ENCODE data around the gene ZNF84. TPM values are rescaled to one million over a fixed set of nuclear protein-coding genes. Genes with fewer than 3 reads are reported as not detected.

The ZNF84 gene
- total and polyA plus RNA-seq, 12 donors: 4.6 to 23.0 (median 16.8) TPM

DNA sequence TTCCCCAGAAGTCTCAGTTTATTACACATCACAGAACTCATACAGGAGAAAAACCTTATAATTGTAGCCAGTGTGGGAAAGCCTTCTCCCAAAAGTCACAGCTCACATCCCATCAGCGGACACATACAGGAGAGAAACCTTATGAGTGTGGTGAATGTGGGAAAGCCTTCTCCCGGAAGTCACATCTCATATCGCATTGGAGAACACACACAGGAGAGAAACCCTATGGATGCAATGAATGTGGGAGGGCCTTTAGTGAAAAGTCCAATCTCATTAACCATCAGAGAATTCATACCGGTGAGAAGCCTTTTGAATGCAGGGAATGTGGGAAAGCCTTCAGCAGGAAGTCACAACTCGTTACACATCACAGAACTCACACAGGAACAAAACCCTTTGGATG lies 20.1 kb downstream of the ZNF84 start:
- Histone ChIP-seq H3K4me1 (no peaks in the 10 kb centered on the region), H3K27ac (no peak overlapping the region), H3K36me3 (peaks cover 8 to 100% (median 58%) of the 10 kb centered on the region in 9 donors), H3K9me3 (peaks cover 19 to 100% (median 100%) of the 10 kb centered on the region in 11 donors), H3K4me3 (no peak overlapping the region), H3K27me3 (no peaks in the 10 kb centered on the region)
- TF ChIP-seq CTCF (IDR thresholded peaks at IDR 0.05): no peak
- no peak for ATAC-seq
- no peak for DNase-seq
- WGBS, 2 donors: 98 to 99% methylated on average over 5 of the region's 5 CpGs
- intact Hi-C loops (cut with DNase I): loop anchor here in 1 of 10 donors (5.0 kb wide), 1 partner anchor 50 kb away; no protein-coding TSS in a partner anchor

DNA sequence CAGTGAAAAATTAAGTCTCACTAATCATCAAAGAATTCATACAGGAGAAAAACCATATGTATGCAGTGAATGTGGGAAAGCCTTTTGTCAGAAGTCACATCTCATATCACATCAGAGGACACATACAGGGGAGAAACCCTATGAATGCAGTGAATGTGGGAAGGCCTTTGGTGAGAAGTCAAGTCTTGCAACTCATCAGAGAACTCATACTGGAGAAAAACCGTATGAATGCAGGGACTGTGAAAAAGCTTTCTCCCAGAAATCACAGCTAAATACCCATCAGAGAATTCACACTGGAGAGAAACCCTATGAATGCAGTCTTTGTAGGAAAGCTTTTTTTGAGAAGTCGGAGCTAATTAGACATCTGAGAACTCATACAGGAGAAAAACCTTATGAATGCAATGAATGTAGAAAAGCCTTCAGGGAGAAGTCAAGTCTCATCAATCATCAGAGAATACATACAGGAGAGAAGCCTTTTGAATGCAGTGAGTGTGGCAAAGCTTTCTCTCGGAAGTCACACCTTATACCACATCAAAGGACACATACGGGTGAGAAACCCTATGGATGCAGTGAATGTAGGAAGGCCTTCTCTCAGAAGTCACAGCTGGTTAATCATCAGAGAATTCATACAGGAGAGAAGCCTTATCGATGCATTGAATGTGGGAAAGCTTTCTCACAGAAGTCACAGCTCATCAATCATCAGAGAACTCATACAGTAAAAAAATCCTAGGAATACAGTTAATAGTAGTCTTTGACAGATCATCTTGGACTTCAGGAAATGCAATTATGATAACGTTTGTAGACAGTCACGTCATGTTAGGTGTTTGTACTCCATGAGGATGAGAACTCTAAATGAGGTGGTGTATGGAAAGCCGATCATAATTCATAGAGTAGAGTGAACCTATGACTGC lies 21.1 kb downstream of the ZNF84 start:
- DNase-seq: no peak
- intact Hi-C loops (cut with DNase I): loop anchor here in 1 of 10 donors (5.0 kb wide), 1 partner anchor 49 kb away; no protein-coding TSS in a partner anchor
- H3K36me3 ChIP-seq: peaks cover under 1 to 100% (median 54%) of the 10 kb centered on the region in 9 donors
- H3K9me3 ChIP-seq: peaks cover 19 to 100% (median 100%) of the 10 kb centered on the region in 11 donors
- ATAC-seq: no peak
- H3K4me3 ChIP-seq: no peak overlapping the region
- no peaks in the 10 kb centered on the region for H3K4me1 ChIP-seq
- H3K27ac ChIP-seq: no peak overlapping the region
- H3K27me3 ChIP-seq: no peaks in the 10 kb centered on the region
- TF ChIP-seq CTCF (IDR thresholded peaks at IDR 0.05): no peak
- WGBS, 2 donors: 95 to 96% methylated on average over 8 of the region's 8 CpGs

DNA sequence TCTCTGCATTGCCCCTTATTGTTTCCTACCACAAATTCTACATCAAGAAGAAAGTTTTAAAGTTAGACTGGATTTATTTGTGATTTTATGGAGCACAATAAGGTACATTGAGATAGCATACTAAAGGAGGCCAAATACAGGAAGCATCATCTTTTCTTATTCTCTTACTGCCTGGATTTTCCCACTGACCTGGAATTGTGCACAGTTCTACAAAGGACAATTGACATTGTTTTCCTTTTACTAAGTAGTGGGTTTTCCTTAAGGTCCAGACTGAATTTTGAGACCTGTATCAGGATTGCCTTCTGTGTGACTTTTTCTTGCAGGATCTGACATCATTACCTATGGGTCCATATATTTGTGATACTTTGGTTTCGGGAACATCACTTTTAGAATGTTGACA lies 24.6 kb downstream of the ZNF84 start:
- Histone ChIP-seq H3K4me3 (no peak overlapping the region), H3K27ac (no peak overlapping the region), H3K4me1 (no peaks in the 10 kb centered on the region), H3K9me3 (peaks cover 21 to 100% (median 99%) of the 10 kb centered on the region in 11 donors), H3K36me3 (peaks cover 0 to 80% (median 19%) of the 10 kb centered on the region in 9 donors), H3K27me3 (no peaks in the 10 kb centered on the region)
- DNase-seq (no peak), ATAC-seq (no peak)
- intact Hi-C loops (cut with DNase I): no loop called here
- TF ChIP-seq CTCF (IDR thresholded peaks at IDR 0.05): no peak
- 97 to 100% methylated on average over 1 of the region's 1 CpG for WGBS, 2 donors

DNA sequence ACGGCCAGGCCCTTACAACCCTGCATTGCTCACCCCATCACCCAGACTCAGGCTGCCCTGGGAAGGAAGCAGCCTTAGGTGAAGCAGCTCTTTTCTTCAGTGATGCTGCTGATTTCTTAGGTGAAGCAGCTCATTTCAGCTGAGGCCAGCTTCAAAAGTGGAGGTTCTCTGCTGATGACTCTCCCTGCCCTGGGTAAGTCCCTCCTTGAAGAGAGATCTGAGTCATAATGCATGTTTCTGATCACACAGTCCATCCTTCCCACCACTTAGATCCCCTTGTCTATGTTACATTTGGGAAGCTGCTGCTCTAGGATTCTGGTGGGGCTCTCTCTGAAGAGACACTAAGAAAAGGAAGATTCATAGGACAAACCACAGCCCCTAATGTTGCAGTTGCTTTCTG lies 26.2 kb downstream of the ZNF84 start:
- no peak for DNase-seq
- ATAC-seq: no peak
- TF ChIP-seq CTCF (IDR thresholded peaks at IDR 0.05): no peak
- peaks cover 14 to 100% (median 99%) of the 10 kb centered on the region in 11 donors for H3K9me3 ChIP-seq
- no peak overlapping the region for H3K27ac ChIP-seq
- no peaks in the 10 kb centered on the region for H3K27me3 ChIP-seq
- no peak overlapping the region for H3K4me3 ChIP-seq
- WGBS, 2 donors: 100% methylated on average over 1 of the region's 1 CpG
- intact Hi-C loops (cut with DNase I): no loop called here
- H3K4me1 ChIP-seq: no peaks in the 10 kb centered on the region
- H3K36me3 ChIP-seq: peaks cover 0 to 64% (median 3%) of the 10 kb centered on the region in 9 donors

All from heart right ventricle (tissue), 16 donors.